ENCODE results near the gene S100Z.

- TF ChIP-seq CTCF (IDR thresholded peaks at IDR 0.05), result no peak
- no peak for TF ChIP-seq POLR2A (IDR thresholded peaks at IDR 0.05)
These were observed 11.1 kb upstream of the S100Z start for GRCh38 chr5:76838481-76839261.

Measured in heart left ventricle (tissue), 13 donors.